WTC11 (cell line): ENCODE measurements around the gene HPCAL1. TPM values are rescaled to one million over a fixed set of nuclear protein-coding genes. Genes with fewer than 3 reads are reported as not detected.

Experiments used
- ATAC-seq: fragments of 200-7000 bp; cut with Tn5 transposase; 2 replicates; pipeline ENCODE4 v1.10.0; 2021; ENCODE audit warnings: mild to moderate bottlenecking, moderate library complexity
- CTCF ChIA-PET: fragments of 300-600 bp; sonication (Branson Sonifier 250); formaldehyde crosslinking; loops from one replicate; lab custom pipeline; 2021; ENCODE audit warnings: antibody characterized with exemption; lab: Charles Lee
- POLR2A ChIA-PET: fragments of 350-600 bp; sonication (Branson Sonifier 250); formaldehyde crosslinking; loops from one replicate; lab custom pipeline; 2021; ENCODE audit warnings: antibody characterized with exemption; lab: Charles Lee
- DNase-seq: peaks from one replicate; pipeline ENCODE4 v3.0.0; 2021; ENCODE audit warnings: low spot score
- H3K27ac Mint-ChIP-seq: 2 replicates; pipeline ENCODE4 v1.8.0; 2021; ENCODE audit warnings: mixed read lengths
- H3K27me3 Mint-ChIP-seq: 2 replicates; pipeline ENCODE4 v1.8.0; 2021; ENCODE audit warnings: low read depth, mild to moderate bottlenecking, moderate library complexity, mixed read lengths
- H3K36me3 Mint-ChIP-seq: 2 replicates; pipeline ENCODE4 v1.8.0; 2021; ENCODE audit warnings: mixed read lengths
- H3K4me1 Mint-ChIP-seq: 2 replicates; pipeline ENCODE4 v1.8.0; 2022; ENCODE audit warnings: mixed read lengths
- H3K4me3 Mint-ChIP-seq: 2 replicates; pipeline ENCODE4 v1.8.0; 2021; ENCODE audit warnings: mild to moderate bottlenecking, moderate library complexity, mixed read lengths
- H3K9me3 Mint-ChIP-seq: 2 replicates; pipeline ENCODE4 v1.8.0; 2021; ENCODE audit warnings: mixed read lengths
- ATF1 ChIP-seq: sonication (generic); formaldehyde crosslinking; IDR thresholded peaks from 2 replicates; pipeline ENCODE4 v1.8.1; 2023; ENCODE audit warnings: mild to moderate bottlenecking, moderate library complexity, missing genetic modification reagents
- ATF3 ChIP-seq: sonication (generic); formaldehyde crosslinking; conservative IDR thresholded peaks from 2 replicates; pipeline ENCODE4 v1.8.1; 2022; ENCODE audit warnings: mild to moderate bottlenecking, missing genetic modification reagents
- CBFB ChIP-seq: sonication (generic); formaldehyde crosslinking; IDR thresholded peaks from 2 replicates; pipeline ENCODE4 v1.8.1; 2022; ENCODE audit warnings: mild to moderate bottlenecking, low read depth, missing genetic modification reagents
- CDX4 ChIP-seq: fragments of 250-450 bp; sonication (Bioruptor Pico); IDR thresholded peaks from 2 replicates; pipeline ENCODE4 v1.9.0; 2021; ENCODE audit warnings: moderate library complexity, mild to moderate bottlenecking, inconsistent platforms, borderline replicate concordance
- EMX1 ChIP-seq: fragments of 250-450 bp; sonication (Bioruptor Pico); IDR thresholded peaks from 2 replicates; pipeline ENCODE4 v1.8.0; 2021; ENCODE audit warnings: mild to moderate bottlenecking
- ESRRA ChIP-seq: sonication (generic); formaldehyde crosslinking; IDR thresholded peaks from 2 replicates; pipeline ENCODE4 v1.8.1; 2022; ENCODE audit warnings: mild to moderate bottlenecking, missing genetic modification reagents, borderline replicate concordance
- GABPB1 ChIP-seq: sonication (generic); formaldehyde crosslinking; IDR thresholded peaks from 2 replicates; pipeline ENCODE4 v1.8.1; 2023; ENCODE audit warnings: mild to moderate bottlenecking, missing genetic modification reagents
- JAZF1 ChIP-seq: fragments of 250-450 bp; sonication (Bioruptor Pico); IDR thresholded peaks from 2 replicates; pipeline ENCODE4 v1.9.0; 2021; ENCODE audit warnings: moderate library complexity, mild to moderate bottlenecking, inconsistent platforms
- MXD4 ChIP-seq: fragments of 250-450 bp; sonication (Bioruptor Pico); IDR thresholded peaks from 2 replicates; pipeline ENCODE4 v1.8.0; 2021; ENCODE audit warnings: mild to moderate bottlenecking, moderate library complexity, borderline replicate concordance
- NR1H2 ChIP-seq: sonication (generic); formaldehyde crosslinking; IDR thresholded peaks from 2 replicates; pipeline ENCODE4 v1.9.0; 2021; ENCODE audit warnings: mild to moderate bottlenecking, moderate library complexity, missing genetic modification reagents
- NR2C2 ChIP-seq: sonication (generic); formaldehyde crosslinking; IDR thresholded peaks from 2 replicates; pipeline ENCODE4 v1.8.0; 2022; ENCODE audit warnings: mild to moderate bottlenecking, missing genetic modification reagents
- PRRX2 ChIP-seq: fragments of 250-450 bp; sonication (Bioruptor Pico); IDR thresholded peaks from 2 replicates; pipeline ENCODE4 v1.8.0; 2021; ENCODE audit warnings: mild to moderate bottlenecking
- RORB ChIP-seq: fragments of 250-450 bp; sonication (Bioruptor Pico); IDR thresholded peaks from 2 replicates; pipeline ENCODE4 v1.9.0; 2021; ENCODE audit warnings: mild to moderate bottlenecking
- SP1 ChIP-seq: sonication (generic); formaldehyde crosslinking; conservative IDR thresholded peaks from 2 replicates; pipeline ENCODE4 v1.8.1; 2022; ENCODE audit warnings: missing genetic modification reagents
- TEAD1 ChIP-seq: sonication (generic); formaldehyde crosslinking; IDR thresholded peaks from 2 replicates; pipeline ENCODE4 v1.8.0; 2022; ENCODE audit warnings: mild to moderate bottlenecking, missing genetic modification reagents
- USF1 ChIP-seq: sonication (generic); formaldehyde crosslinking; IDR thresholded peaks from 2 replicates; pipeline ENCODE4 v1.8.0; 2022; ENCODE audit warnings: mild to moderate bottlenecking, missing genetic modification reagents
- ZBTB21 ChIP-seq: sonication (generic); formaldehyde crosslinking; IDR thresholded peaks from 2 replicates; pipeline ENCODE4 v1.8.1; 2023; ENCODE audit warnings: mild to moderate bottlenecking, missing genetic modification reagents, borderline replicate concordance
- ZNF121 ChIP-seq: sonication (generic); formaldehyde crosslinking; IDR thresholded peaks from 2 replicates; pipeline ENCODE4 v1.8.0; 2023; ENCODE audit warnings: missing genetic modification reagents
- ZNF232 ChIP-seq: sonication (generic); formaldehyde crosslinking; IDR thresholded peaks from 2 replicates; pipeline ENCODE4 v1.8.0; 2022; ENCODE audit warnings: mild to moderate bottlenecking, missing genetic modification reagents
- ZNF263 ChIP-seq: sonication (generic); formaldehyde crosslinking; IDR thresholded peaks from 2 replicates; pipeline ENCODE4 v1.8.1; 2022; ENCODE audit warnings: low read depth, mild to moderate bottlenecking, moderate library complexity, missing genetic modification reagents
- ZNF425 ChIP-seq: fragments of 250-450 bp; sonication (Bioruptor Pico); conservative IDR thresholded peaks from 2 replicates; pipeline ENCODE4 v1.9.0; 2021; ENCODE audit warnings: mild to moderate bottlenecking
- ZSCAN18 ChIP-seq: fragments of 250-450 bp; sonication (Bioruptor Pico); IDR thresholded peaks from 2 replicates; pipeline ENCODE4 v2.1.2; 2022; ENCODE audit warnings: mild to moderate bottlenecking, moderate library complexity
- total RNA-seq: library from RNA; stranded (reverse); gene quantifications from 3 replicates; pipeline ENCODE4 v1.2.3, GENCODE V29; 2021

HPCAL1 gene
- total RNA-seq, 1 experiment from 2014 or later = 11.8 TPM

- no peaks in the 10 kb centered on the region; the same call in 1 of the 2 replicates for H3K27me3 Mint-ChIP-seq
- H3K27ac Mint-ChIP-seq = no peak overlapping the region
- H3K36me3 Mint-ChIP-seq = no peaks in the 10 kb centered on the region
- TF ChIP-seq GABPB1 (CRISPR knock-in tag) (no peak), ZBTB21 (CRISPR knock-in tag) (no peak)
- POLR2A ChIA-PET = interaction anchor here (0.5 kb wide), 1 partner anchor 951 kb away, joined by 3 read pairs; no protein-coding TSS in a partner anchor
- DNase-seq (no peak), ATAC-seq (no peak)
- CTCF ChIA-PET = interaction anchor here (0.9 to 5.5 kb wide), 5 partner anchors 21 to 358 kb away, joined by 3 to 104 read pairs (median 9); no protein-coding TSS in a partner anchor
- H3K4me3 Mint-ChIP-seq = no peak overlapping the region
- no peaks in the 10 kb centered on the region for H3K4me1 Mint-ChIP-seq
- no peaks in the 10 kb centered on the region for H3K9me3 Mint-ChIP-seq
Observed at GRCh38 chr2:10430886-10431622, 128.3 kb downstream of the HPCAL1 start.

- CTCF ChIA-PET = interaction anchor here (0.8 to 5.5 kb wide), 12 partner anchors 21 to 359 kb away, joined by 3 to 104 read pairs (median 5); partner anchors contain the start of gene HPCAL1
- Mint-ChIP-seq H3K4me3 (peak overlapping the region; percentile 50), H3K36me3 (no peaks in the 10 kb centered on the region), H3K4me1 (no peaks in the 10 kb centered on the region), H3K27ac (no peak overlapping the region), H3K27me3 (no peaks in the 10 kb centered on the region; the same call in 1 of the 2 replicates), H3K9me3 (no peaks in the 10 kb centered on the region)
- POLR2A ChIA-PET = interaction anchor here (0.5 to 1.0 kb wide), 2 partner anchors 136 to 321 kb away, joined by 3 to 8 read pairs; no protein-coding TSS in a partner anchor
- ATAC-seq = 0 out of 2 replicates have a peak, but pooled peaks have one; percentile 4
- DNase-seq = no peak
- TF ChIP-seq USF1 (CRISPR knock-in tag) (no peak), SP1 (CRISPR knock-in tag) (no peak), ATF3 (CRISPR knock-in tag) (no peak)
Observed at GRCh38 chr2:10431797-10432196, 129.1 kb downstream of the HPCAL1 start.

- Mint-ChIP-seq H3K36me3 (no peaks in the 10 kb centered on the region), H3K9me3 (no peaks in the 10 kb centered on the region), H3K27ac (no peak overlapping the region), H3K27me3 (no peaks in the 10 kb centered on the region; the same call in 1 of the 2 replicates), H3K4me1 (no peaks in the 10 kb centered on the region), H3K4me3 (peak overlapping the region; percentile 50)
- ChIA-PET CTCF (interaction anchor here (0.5 to 5.5 kb wide), 21 partner anchors 22 to 360 kb away, joined by 3 to 104 read pairs (median 4); partner anchors contain the start of gene HPCAL1), POLR2A (interaction anchor here (0.5 to 1.0 kb wide), 2 partner anchors 137 to 322 kb away, joined by 3 to 8 read pairs; no protein-coding TSS in a partner anchor)
- ATAC-seq (peak; percentile 52), DNase-seq (no peak)
- TF ChIP-seq ZNF425 (no peak), MXD4 (CRISPR knock-in tag) (no peak), ESRRA (CRISPR knock-in tag) (no peak), NR1H2 (no peak), CBFB (CRISPR knock-in tag) (no peak), EMX1 (no peak), ZNF232 (no peak), CDX4 (no peak), ZSCAN18 (no peak), ZNF121 (CRISPR knock-in tag) (no peak), ZNF263 (CRISPR knock-in tag) (no peak), RORB (CRISPR knock-in tag) (no peak), TEAD1 (CRISPR knock-in tag) (no peak), JAZF1 (CRISPR knock-in tag) (no peak), PRRX2 (no peak), NR2C2 (CRISPR knock-in tag) (no peak), ATF1 (no peak)
Observed at GRCh38 chr2:10432311-10433181, 129.8 kb downstream of the HPCAL1 start.
